HepG2 (cell line): ENCODE data around the gene NRSN2. TPM values are rescaled to one million over a fixed set of nuclear protein-coding genes. Genes with fewer than 3 reads are reported as not detected.
A peak's percentile ranks its signal among the peaks of the same experiment; 100 is the strongest.

ENCODE experiments used
- ATF3 ChIP-seq: sonication (generic); formaldehyde crosslinking; IDR thresholded peaks from 2 replicates; pipeline ENCODE4 v1.4.0; 2020; ENCODE audit warnings: missing genetic modification reagents
- CENPX ChIP-seq: sonication (generic); formaldehyde crosslinking; IDR thresholded peaks from 2 replicates; pipeline ENCODE4 v1.9.0; 2021; ENCODE audit warnings: mild to moderate bottlenecking, missing genetic modification reagents, moderate library complexity
- ESRRA ChIP-seq: sonication (generic); formaldehyde crosslinking; IDR thresholded peaks from 2 replicates; pipeline ENCODE4 v1.5.1; 2020; ENCODE audit warnings: mild to moderate bottlenecking, low read depth, missing genetic modification reagents
- GTF3A ChIP-seq: sonication (generic); formaldehyde crosslinking; conservative IDR thresholded peaks from 2 replicates; pipeline ENCODE4 v1.4.0; 2020; ENCODE audit warnings: mild to moderate bottlenecking, missing genetic modification reagents
- KDM5A ChIP-seq: fragments of 200-600 bp; sonication (generic); IDR thresholded peaks from 2 replicates; pipeline ENCODE4 v1.7.0; 2018; ENCODE audit warnings: antibody characterized with exemption, mild to moderate bottlenecking, low read length, borderline replicate concordance
- KLF16 ChIP-seq, 2 experiments: sonication (generic) in 1 of 2; formaldehyde crosslinking in 1 of 2; IDR thresholded peaks; 2 replicates each; pipeline versions ENCODE4 v1.6.1 to v1.8.0; 2016 to 2023; ENCODE audit warnings: missing genetic modification reagents in 2 of 2, missing compliant biosample characterization in 1 of 2
- NFKBIZ ChIP-seq: IDR thresholded peaks from 2 replicates; pipeline ENCODE4 v1.6.1; 2018; ENCODE audit warnings: missing genetic modification reagents, missing compliant biosample characterization
- RBAK ChIP-seq: sonication (generic); formaldehyde crosslinking; IDR thresholded peaks from 2 replicates; pipeline ENCODE4 v1.5.1; 2020; ENCODE audit warnings: mild to moderate bottlenecking, missing genetic modification reagents
- SMARCC2 ChIP-seq: fragments of 450-650 bp; IDR thresholded peaks from 2 replicates; pipeline ENCODE4 v1.6.1; 2017; ENCODE audit warnings: antibody characterized with exemption, mild to moderate bottlenecking
- TOPORS ChIP-seq: sonication (generic); formaldehyde crosslinking; IDR thresholded peaks from 2 replicates; pipeline ENCODE4 v1.8.0; 2023; ENCODE audit warnings: mild to moderate bottlenecking, missing genetic modification reagents
- ZBTB21 ChIP-seq: sonication (generic); formaldehyde crosslinking; IDR thresholded peaks from 2 replicates; pipeline ENCODE4 v1.4.0; 2020; ENCODE audit warnings: missing genetic modification reagents
- ZNF224 ChIP-seq: sonication (generic); formaldehyde crosslinking; IDR thresholded peaks from 2 replicates; pipeline ENCODE4 v1.5.0; 2020; ENCODE audit warnings: mild to moderate bottlenecking, missing genetic modification reagents
- ZNF3 ChIP-seq: IDR thresholded peaks from 2 replicates; pipeline ENCODE4 v1.7.0; 2017; ENCODE audit warnings: inconsistent platforms
- ZNF382 ChIP-seq: sonication (generic); formaldehyde crosslinking; IDR thresholded peaks from 2 replicates; pipeline ENCODE4 v1.5.0; 2020; ENCODE audit warnings: missing genetic modification reagents, mild to moderate bottlenecking, borderline replicate concordance
- ZNF543 ChIP-seq: sonication (generic); formaldehyde crosslinking; IDR thresholded peaks from 2 replicates; pipeline ENCODE4 v1.4.0; 2020; ENCODE audit warnings: mild to moderate bottlenecking, missing genetic modification reagents
- ZNF557 ChIP-seq: sonication (generic); formaldehyde crosslinking; IDR thresholded peaks from 2 replicates; pipeline ENCODE4 v1.4.0; 2020; ENCODE audit warnings: missing genetic modification reagents
- ZNF572 ChIP-seq: sonication (generic); formaldehyde crosslinking; IDR thresholded peaks from 2 replicates; pipeline ENCODE4 v1.5.1; 2020; ENCODE audit warnings: mild to moderate bottlenecking, missing genetic modification reagents
- ZNF589 ChIP-seq: sonication (generic); formaldehyde crosslinking; conservative IDR thresholded peaks from 2 replicates; pipeline ENCODE4 v1.8.0; 2022; ENCODE audit warnings: mild to moderate bottlenecking, moderate library complexity, missing genetic modification reagents
- ZNF629 ChIP-seq: sonication (generic); formaldehyde crosslinking; conservative IDR thresholded peaks from 2 replicates; pipeline ENCODE4 v1.5.0; 2020; ENCODE audit warnings: missing genetic modification reagents
- ZNF672 ChIP-seq: sonication (generic); formaldehyde crosslinking; IDR thresholded peaks from 2 replicates; pipeline ENCODE4 v1.8.1; 2022; ENCODE audit warnings: missing genetic modification reagents
- ZNF724P ChIP-seq: sonication (generic); formaldehyde crosslinking; IDR thresholded peaks from 2 replicates; pipeline ENCODE4 v1.8.0; 2022; ENCODE audit warnings: missing genetic modification reagents, borderline replicate concordance
- polyA plus RNA-seq, 8 experiments: library from polyadenylated mRNA; depleted of rRNA in 3 of 8; stranded (reverse) in 7 of 8; unstranded in 1 of 8; fragments of >200 nt; fragmentation: Illumina TruSeq in 4 of 8; extraction: Trizol in 4 of 8; gene quantifications; 2 replicates each; pipeline versions ENCODE4 v1.2.1 to v1.2.3, GENCODE V29; 2011 to 2016; ENCODE audit warnings: low read depth in 4 of 8, missing spikeins in 1 of 8, mixed read lengths in 1 of 8; ENCODE audit not compliant: insufficient read depth in 1 of 8
- total RNA-seq, 5 experiments: library from RNA; depleted of rRNA; stranded (reverse); fragments of >200 nt; fragmentation: Illumina TruSeq; extraction: Trizol; gene quantifications; 2 replicates each; pipeline ENCODE4 v1.2.3, GENCODE V29; 2016; ENCODE audit warnings: low read depth in 1 of 5
- TF ChIP-seq, protein P1 (sequence below), 2 experiments: sonication (generic) in 1 of 2; formaldehyde crosslinking in 1 of 2; IDR thresholded peaks; 2 replicates each; pipeline versions ENCODE4 v1.5.1 to v1.6.1; 2011 to 2020; ENCODE audit warnings: borderline replicate concordance in 1 of 2, low read depth in 1 of 2, low read length in 1 of 2, mild to moderate bottlenecking in 1 of 2, missing genetic modification reagents in 1 of 2, moderate library complexity in 1 of 2
- TF ChIP-seq, protein P2 (sequence below): sonication (generic); formaldehyde crosslinking; IDR thresholded peaks from 2 replicates; pipeline ENCODE4 v1.5.0; 2020; ENCODE audit warnings: missing genetic modification reagents
- TF ChIP-seq, protein P3 (sequence below): sonication (generic); formaldehyde crosslinking; IDR thresholded peaks from 2 replicates; pipeline ENCODE4 v1.5.1; 2020; ENCODE audit warnings: missing genetic modification reagents, mild to moderate bottlenecking, borderline replicate concordance

Gene NRSN2
- total and polyA plus RNA-seq, 2 of the 13 experiments (the other 11 are each of a cell fraction or from before 2014, with no cell fraction given): 32.3 to 49.4 TPM

GRCh38 chr20:397432-398237, 50.7 kb downstream of the NRSN2 start (continued):
- TF ChIP-seq, protein P1, sequence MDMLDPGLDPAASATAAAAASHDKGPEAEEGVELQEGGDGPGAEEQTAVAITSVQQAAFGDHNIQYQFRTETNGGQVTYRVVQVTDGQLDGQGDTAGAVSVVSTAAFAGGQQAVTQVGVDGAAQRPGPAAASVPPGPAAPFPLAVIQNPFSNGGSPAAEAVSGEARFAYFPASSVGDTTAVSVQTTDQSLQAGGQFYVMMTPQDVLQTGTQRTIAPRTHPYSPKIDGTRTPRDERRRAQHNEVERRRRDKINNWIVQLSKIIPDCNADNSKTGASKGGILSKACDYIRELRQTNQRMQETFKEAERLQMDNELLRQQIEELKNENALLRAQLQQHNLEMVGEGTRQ (IDR thresholded peaks at IDR 0.05; ENCODE audit: low read depth, low read length): no peak
- TF ChIP-seq, protein P1 (CRISPR knock-in tag; IDR thresholded peaks at IDR 0.05; ENCODE audit: borderline replicate concordance): no peak
- TF ChIP-seq ZNF382 (CRISPR knock-in tag) (no peak), ZNF572 (no peak), ZNF629 (peak; percentile 74), SMARCC2 (no peak), ZNF543 (no peak), ZNF557 (CRISPR knock-in tag) (no peak), TOPORS (CRISPR knock-in tag) (no peak), ZNF589 (CRISPR knock-in tag) (0 out of 2 replicates have a peak, but pooled peaks have one; percentile 24), ZNF3 (CRISPR knock-in tag) (no peak), ATF3 (no peak), RBAK (CRISPR knock-in tag) (0 out of 2 replicates have a peak, but pooled peaks have one; percentile 39), KLF16 (CRISPR knock-in tag; IDR thresholded peaks at IDR 0.05) (no peak), ZBTB21 (CRISPR knock-in tag) (0 out of 2 replicates have a peak, but pooled peaks have one; percentile 17), GTF3A (no peak), CENPX (CRISPR knock-in tag) (no peak), ZNF224 (peak; percentile 16; the same call in 1 of the 2 replicates), ESRRA (CRISPR knock-in tag) (no peak), ZNF724P (peak; percentile 30; the same call in 1 of the 2 replicates), NFKBIZ (no peak), ZNF672 (CRISPR knock-in tag) (no peak), KDM5A (no peak; the same call in 1 of the 2 replicates)
- TF ChIP-seq, protein P2, sequence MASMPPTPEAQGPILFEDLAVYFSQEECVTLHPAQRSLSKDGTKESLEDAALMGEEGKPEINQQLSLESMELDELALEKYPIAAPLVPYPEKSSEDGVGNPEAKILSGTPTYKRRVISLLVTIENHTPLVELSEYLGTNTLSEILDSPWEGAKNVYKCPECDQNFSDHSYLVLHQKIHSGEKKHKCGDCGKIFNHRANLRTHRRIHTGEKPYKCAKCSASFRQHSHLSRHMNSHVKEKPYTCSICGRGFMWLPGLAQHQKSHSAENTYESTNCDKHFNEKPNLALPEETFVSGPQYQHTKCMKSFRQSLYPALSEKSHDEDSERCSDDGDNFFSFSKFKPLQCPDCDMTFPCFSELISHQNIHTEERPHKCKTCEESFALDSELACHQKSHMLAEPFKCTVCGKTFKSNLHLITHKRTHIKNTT (CRISPR knock-in tag): no peak
- TF ChIP-seq, protein P3, sequence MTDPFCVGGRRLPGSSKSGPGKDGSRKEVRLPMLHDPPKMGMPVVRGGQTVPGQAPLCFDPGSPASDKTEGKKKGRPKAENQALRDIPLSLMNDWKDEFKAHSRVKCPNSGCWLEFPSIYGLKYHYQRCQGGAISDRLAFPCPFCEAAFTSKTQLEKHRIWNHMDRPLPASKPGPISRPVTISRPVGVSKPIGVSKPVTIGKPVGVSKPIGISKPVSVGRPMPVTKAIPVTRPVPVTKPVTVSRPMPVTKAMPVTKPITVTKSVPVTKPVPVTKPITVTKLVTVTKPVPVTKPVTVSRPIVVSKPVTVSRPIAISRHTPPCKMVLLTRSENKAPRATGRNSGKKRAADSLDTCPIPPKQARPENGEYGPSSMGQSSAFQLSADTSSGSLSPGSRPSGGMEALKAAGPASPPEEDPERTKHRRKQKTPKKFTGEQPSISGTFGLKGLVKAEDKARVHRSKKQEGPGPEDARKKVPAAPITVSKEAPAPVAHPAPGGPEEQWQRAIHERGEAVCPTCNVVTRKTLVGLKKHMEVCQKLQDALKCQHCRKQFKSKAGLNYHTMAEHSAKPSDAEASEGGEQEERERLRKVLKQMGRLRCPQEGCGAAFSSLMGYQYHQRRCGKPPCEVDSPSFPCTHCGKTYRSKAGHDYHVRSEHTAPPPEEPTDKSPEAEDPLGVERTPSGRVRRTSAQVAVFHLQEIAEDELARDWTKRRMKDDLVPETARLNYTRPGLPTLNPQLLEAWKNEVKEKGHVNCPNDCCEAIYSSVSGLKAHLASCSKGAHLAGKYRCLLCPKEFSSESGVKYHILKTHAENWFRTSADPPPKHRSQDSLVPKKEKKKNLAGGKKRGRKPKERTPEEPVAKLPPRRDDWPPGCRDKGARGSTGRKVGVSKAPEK: 0 out of 2 replicates have a peak, but pooled peaks have one; percentile 58
